GM12801 (cell line): ENCODE measurements around the gene PTRHD1.

Experiments
- TF ChIP-seq, protein P1 (sequence below): IDR thresholded peaks from one replicate; pipeline ENCODE4 v1.5.1; 2011; ENCODE audit warnings: control low read depth; ENCODE audit not compliant: insufficient read length; ENCODE audit errors: extremely low read depth

Gene PTRHD1

DNA sequence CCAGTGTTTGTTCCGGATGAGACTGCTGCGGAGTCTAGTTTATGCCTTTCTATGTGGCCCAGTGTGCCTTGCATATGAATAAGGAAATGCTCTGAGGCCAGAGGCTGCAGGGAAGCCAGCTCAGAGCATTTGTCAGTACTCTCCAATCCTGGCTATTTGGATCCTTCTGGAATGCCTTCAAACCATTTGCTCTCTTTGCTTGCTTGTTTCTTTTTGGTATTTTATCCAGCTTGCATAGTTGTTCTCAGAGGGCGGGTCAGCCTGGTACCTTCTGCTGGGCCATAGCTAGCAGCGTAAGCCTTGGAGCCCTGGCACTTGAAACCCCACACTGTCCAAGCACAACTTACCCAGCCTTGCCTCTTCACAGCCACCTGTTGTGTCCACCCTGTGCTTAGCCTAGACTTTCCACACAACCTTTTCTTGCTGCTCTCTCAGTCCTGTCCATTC, 20.5 kb upstream of the PTRHD1 start:
- TF ChIP-seq, protein P1, sequence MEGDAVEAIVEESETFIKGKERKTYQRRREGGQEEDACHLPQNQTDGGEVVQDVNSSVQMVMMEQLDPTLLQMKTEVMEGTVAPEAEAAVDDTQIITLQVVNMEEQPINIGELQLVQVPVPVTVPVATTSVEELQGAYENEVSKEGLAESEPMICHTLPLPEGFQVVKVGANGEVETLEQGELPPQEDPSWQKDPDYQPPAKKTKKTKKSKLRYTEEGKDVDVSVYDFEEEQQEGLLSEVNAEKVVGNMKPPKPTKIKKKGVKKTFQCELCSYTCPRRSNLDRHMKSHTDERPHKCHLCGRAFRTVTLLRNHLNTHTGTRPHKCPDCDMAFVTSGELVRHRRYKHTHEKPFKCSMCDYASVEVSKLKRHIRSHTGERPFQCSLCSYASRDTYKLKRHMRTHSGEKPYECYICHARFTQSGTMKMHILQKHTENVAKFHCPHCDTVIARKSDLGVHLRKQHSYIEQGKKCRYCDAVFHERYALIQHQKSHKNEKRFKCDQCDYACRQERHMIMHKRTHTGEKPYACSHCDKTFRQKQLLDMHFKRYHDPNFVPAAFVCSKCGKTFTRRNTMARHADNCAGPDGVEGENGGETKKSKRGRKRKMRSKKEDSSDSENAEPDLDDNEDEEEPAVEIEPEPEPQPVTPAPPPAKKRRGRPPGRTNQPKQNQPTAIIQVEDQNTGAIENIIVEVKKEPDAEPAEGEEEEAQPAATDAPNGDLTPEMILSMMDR, result no peak

DNA sequence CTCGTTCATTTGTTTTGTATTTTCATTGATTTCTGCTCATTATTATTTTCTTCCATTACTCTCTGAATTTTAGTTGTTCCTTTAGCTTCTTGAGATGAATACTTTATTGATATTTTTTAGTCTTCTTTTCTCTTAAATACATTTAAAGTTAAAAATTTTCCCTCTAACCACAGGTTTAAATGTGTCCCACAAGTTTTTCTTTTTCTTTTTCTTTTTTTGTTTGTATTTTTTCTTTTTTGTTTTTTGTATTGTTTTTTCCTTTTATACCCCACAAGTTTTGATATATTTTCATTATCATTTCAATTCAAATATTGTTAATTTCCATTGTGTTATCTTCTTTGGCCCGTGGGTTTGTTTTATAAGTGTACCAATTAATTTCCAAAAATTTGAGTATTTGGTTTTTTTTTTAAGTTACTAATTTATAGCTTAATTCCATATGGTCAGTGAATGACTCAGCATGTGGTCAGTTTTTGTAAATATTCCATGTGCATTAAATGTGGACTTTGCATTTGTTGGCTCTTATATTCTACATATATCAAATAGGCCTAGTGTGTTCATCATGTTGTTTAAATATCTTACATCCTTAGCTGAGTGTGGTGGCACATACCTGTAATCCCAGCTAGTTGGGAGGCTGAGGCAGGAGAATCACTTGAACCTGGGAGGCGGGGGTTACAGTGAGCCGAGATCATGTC, 16.3 kb upstream of the PTRHD1 start:
- TF ChIP-seq, protein P1, result no peak

DNA sequence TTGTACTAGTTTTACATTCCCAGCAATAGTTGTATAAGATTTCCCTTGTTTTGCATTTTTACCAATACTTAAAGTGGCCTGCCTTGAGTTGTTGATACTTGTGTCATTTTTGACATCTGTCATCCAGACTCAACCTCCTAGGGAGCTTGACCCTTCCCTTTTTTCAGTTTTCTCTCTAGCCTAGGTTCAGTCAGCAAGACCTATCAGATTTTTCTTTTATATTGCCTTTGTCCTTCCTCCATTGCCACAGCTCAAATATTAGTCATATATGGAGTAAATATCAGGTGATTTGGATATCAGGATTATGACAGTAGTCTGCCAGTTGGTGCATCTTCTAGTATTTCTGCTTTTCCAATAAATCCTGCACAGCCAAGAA, 13.5 kb upstream of the PTRHD1 start:
- TF ChIP-seq, protein P1, result no peak

DNA sequence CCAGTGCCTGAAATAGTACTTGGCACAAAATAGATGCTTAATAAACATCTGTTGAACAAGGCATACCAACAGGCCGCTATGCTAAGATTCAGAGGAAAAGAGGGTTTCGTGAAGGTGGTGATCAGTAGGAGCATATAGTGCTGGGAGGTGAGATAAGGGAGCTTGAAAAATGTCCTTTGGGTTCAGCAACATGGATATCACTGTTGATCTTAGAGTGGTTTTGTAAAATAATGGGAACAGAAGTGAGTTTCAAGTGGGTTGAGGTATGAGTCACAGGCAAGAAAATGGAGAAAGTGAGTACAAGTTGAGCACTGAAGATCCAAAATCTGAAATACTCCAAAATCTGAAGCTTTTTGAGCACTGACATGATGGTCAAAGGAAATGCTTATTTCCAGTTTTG, 4.5 kb upstream of the PTRHD1 start:
- TF ChIP-seq, protein P1, result no peak

DNA sequence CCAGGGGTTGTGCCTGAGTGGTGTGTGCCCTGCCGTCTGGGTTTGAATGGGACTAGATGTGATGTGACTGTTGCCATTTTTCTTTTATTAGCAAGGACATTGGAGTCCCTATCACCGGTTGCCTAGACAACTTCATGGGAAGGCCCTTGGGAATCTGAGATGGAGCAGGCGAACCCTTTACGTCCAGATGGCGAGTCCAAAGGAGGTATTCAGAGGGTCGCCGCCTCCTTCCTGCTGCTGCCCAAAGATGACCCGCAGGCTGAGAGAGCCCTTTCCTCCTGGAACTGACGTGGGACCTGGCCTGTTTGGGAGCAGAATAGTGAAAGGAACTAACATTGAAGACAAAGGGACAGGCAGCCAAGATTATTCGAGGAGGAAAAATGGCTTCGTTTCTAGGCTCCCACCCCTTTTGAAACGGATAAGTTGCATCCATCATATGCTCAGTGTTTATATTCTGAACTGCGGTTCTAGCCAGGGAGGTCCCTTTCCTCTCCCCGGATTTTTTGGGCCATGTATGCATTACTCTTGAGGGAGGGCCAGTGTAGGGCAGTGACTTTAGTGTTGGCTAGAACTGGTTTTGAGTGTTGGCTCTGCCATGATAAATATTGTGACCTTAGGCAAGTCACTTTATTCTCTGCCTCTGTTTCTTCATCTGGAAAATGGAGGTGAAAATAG, 707 bp upstream of the PTRHD1 start:
- TF ChIP-seq, protein P1, result no peak

DNA sequence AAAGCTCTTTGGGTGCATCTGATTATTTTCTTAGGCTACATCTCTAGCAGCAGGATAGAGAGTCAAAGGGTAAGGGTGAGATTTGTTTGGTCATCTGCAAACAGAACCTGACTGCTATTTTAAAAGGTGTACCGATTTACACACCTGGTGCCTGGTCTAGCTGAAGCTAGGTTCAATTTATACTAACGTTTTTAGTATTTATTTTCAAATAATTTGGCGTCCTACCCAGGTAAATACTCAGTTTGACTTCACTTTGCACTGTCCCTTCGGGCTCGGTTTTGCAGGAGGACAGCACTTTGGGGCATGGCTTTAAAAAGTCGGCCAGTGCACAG, 683 bp downstream of the PTRHD1 start:
- TF ChIP-seq, protein P1, result no peak

DNA sequence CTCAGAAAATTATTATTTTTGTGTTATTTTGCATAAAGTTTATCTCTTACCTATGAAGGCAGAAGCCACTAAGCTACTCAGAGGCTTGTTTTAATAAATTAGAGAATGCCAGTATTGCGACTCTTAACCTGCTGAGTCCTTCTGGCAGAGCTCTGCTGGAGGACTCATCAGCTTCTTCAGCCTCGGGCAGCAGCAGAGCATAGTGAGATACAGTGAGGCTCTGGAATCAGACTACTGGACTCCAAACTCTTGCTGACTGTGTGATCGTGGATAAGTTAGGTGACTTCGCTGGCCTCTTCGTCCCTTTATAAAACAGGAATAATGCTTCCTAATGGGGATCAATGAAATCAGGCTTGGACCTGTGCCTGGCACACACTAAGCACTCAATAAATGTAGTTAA, 1.7 kb downstream of the PTRHD1 start:
- TF ChIP-seq, protein P1, result no peak
